ENCODE data around the gene PLAC1.

PLAC1 gene

GRCh38 chrX:134600714-134601113 lies 57.6 kb downstream of the PLAC1 start:
- no peak for ATAC-seq
- TF ChIP-seq GLIS3 (CRISPR knock-in tag; IDR thresholded peaks at IDR 0.05) (no peak), ZC3H10 (CRISPR knock-in tag; IDR thresholded peaks at IDR 0.05) (no peak), POU6F1 (CRISPR knock-in tag; IDR thresholded peaks at IDR 0.05; ENCODE audit: borderline replicate concordance, low read depth) (no peak), CSRNP3 (CRISPR knock-in tag; IDR thresholded peaks at IDR 0.05) (no peak), CREB5 (CRISPR knock-in tag; IDR thresholded peaks at IDR 0.05; ENCODE audit: low read depth) (no peak), PATZ1 (CRISPR knock-in tag; IDR thresholded peaks at IDR 0.05; ENCODE audit: borderline replicate concordance) (no peak), ZFP3 (CRISPR knock-in tag; IDR thresholded peaks at IDR 0.05) (no peak), TSHZ2 (CRISPR knock-in tag; IDR thresholded peaks at IDR 0.05) (no peak), CSDC2 (CRISPR knock-in tag; IDR thresholded peaks at IDR 0.05) (no peak), ESRRG (CRISPR knock-in tag; IDR thresholded peaks at IDR 0.05) (no peak), TCF4 (CRISPR knock-in tag; IDR thresholded peaks at IDR 0.05; ENCODE audit: borderline replicate concordance) (no peak), ZNF70 (CRISPR knock-in tag; IDR thresholded peaks at IDR 0.05) (no peak), TOX (CRISPR knock-in tag; IDR thresholded peaks at IDR 0.05; ENCODE audit: borderline replicate concordance) (no peak), BACH2 (CRISPR knock-in tag; IDR thresholded peaks at IDR 0.05; ENCODE audit: borderline replicate concordance) (no peak)

DNA sequence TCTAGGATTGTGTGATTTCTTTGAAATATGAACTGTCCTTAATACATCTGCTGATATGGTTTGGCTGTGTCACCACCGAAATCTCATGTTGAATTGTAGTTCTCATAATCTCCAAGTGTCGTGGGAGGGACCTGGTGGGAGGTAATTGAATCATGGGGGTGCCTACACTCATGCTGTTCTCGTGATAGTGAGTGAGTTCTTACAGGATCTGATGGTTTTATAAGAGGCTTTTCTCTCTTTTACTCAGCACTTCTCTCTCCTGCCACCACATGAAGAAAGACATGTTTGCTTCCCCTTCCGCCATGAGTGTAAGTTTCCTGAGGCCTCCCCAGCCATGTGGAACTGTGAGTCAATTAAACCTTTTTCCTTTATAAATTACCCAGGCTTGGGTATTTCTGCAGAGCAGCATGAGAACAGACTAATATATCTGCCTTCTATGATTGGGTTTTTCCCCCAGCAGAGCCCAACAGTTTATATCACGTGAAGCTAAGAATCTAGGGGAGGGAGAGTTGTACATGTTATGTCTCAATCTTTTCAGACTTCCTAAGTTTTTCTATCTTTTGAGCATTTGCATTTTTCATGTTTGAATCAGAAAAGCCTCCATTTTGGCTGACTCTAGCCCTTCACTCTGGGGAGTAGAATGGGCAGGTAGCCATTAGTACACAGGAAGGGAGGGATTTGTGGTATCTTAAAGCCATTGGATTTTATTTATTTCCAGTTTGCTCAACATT lies 58.9 kb downstream of the PLAC1 start:
- ATAC-seq = no peak
- TF ChIP-seq CREB5 (CRISPR knock-in tag; IDR thresholded peaks at IDR 0.05; ENCODE audit: low read depth) (no peak), ZNF565 (CRISPR knock-in tag; conservative IDR thresholded peaks at IDR 0.05; ENCODE audit: low read depth) (no peak), ZNF70 (CRISPR knock-in tag; IDR thresholded peaks at IDR 0.05) (no peak), CSDC2 (CRISPR knock-in tag; IDR thresholded peaks at IDR 0.05) (no peak), ZNF8 (CRISPR knock-in tag; IDR thresholded peaks at IDR 0.05) (no peak), OSR1 (CRISPR knock-in tag; IDR thresholded peaks at IDR 0.05) (no peak), CSRNP3 (CRISPR knock-in tag; IDR thresholded peaks at IDR 0.05) (no peak), ARNTL (CRISPR knock-in tag; IDR thresholded peaks at IDR 0.05; ENCODE audit: borderline replicate concordance, low read depth) (no peak), TCF4 (CRISPR knock-in tag; IDR thresholded peaks at IDR 0.05; ENCODE audit: borderline replicate concordance) (no peak), TSHZ2 (CRISPR knock-in tag; IDR thresholded peaks at IDR 0.05) (no peak), SNAI2 (CRISPR knock-in tag; IDR thresholded peaks at IDR 0.05) (no peak), ESRRG (CRISPR knock-in tag; IDR thresholded peaks at IDR 0.05) (no peak), RARB (CRISPR knock-in tag; IDR thresholded peaks at IDR 0.05) (no peak)
